Mucosa of stomach (tissue), 1 donor: ENCODE measurements around the gene EDN3.

Experiments used
- H3K27me3 ChIP-seq: one replicate; pipeline ENCODE4 v1.7.0; 2013; ENCODE audit warnings: mild to moderate bottlenecking, low read length; ENCODE audit not compliant: control insufficient read depth, insufficient read depth
- H3K36me3 ChIP-seq: one replicate; pipeline ENCODE4 v1.7.0; 2013; ENCODE audit warnings: low read length; ENCODE audit not compliant: control insufficient read depth, insufficient read depth
- H3K4me1 ChIP-seq: one replicate; pipeline ENCODE4 v1.7.0; 2013; ENCODE audit warnings: mild to moderate bottlenecking, low read length; ENCODE audit not compliant: control insufficient read depth, insufficient read depth
- H3K4me3 ChIP-seq: one replicate; pipeline ENCODE4 v1.7.0; 2013; ENCODE audit warnings: low read length
- H3K9ac ChIP-seq: one replicate; pipeline ENCODE4 v1.7.0; 2013; ENCODE audit warnings: mild to moderate bottlenecking, low read length, moderate library complexity
- H3K9me3 ChIP-seq: one replicate; pipeline ENCODE4 v1.7.0; 2013; ENCODE audit warnings: mild to moderate bottlenecking, low read length, moderate library complexity; ENCODE audit not compliant: control insufficient read depth
- donor health status: Pancreatic carcinoma.

EDN3 gene

DNA sequence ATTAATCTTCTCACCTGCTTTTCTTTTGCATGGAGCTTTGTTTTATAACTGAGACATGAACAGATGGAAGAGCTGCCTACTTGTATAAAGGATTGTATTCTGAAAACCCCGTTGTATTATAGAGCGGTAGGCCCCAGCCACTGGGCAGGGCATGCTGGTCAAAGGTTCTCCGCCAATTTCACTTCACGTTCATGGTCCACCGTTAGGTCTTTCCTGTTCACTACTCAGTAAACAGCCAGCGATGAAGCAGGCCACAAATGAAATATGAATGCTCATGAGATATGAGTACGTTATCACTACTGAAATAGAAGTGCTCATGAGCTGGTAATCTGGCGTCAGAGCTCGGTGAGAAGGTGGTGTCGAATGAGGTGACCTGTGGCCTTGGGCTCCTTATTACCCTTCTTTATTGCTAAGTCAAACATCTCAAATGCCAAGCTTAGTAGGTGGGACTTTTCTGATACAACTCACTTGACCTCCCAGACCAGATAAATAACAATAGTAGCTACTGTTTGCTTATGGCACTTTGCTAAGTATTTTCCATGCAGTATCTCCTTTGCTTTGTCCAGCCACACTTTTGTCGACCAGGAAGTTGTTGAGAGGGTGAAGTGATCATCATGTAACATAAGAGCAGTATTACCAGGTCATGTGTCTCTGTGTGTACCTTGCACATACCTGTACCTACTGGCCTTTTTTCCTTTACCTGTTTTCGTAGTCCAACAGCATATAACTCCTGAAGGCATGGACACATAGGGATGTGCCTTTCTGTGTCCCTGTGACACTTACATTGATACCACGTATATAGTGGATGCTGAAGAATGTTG is 16.7 kb downstream of the EDN3 start:
- Histone ChIP-seq H3K4me3 (no peak overlapping the region), H3K9ac (no peak overlapping the region), H3K27me3 (no peaks in the 10 kb centered on the region), H3K9me3 (no peaks in the 10 kb centered on the region), H3K36me3 (no peaks in the 10 kb centered on the region), H3K4me1 (peaks cover 54% of the 10 kb centered on the region)

DNA sequence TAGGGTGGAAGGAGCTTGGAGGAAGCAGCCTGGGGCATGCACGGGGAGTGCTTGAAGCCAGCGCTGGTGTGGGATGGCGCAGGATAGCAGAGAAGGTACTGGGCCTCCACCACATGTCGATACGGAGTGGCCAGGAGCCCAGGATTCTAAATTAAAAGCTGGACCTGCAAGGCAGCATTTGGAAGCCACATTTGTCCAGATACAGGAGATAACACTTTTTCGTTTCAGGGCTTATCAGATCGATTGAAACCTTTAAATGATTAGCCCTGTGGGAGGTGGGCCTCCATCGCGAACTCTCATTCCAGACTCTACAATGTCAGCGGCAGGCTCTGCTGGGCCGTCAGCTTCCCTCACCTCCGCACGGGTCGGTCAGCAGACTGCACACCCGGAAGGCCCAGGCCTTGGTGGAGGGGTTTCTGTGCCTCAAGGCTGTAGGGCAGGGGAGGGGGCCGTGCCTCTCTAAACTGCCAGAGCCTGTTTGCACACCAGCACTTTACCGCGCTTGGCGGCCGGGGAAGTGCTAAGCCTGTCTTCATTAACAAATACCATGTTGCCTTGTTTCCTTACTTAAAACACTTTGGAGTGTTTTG is 17.9 kb downstream of the EDN3 start:
- Histone ChIP-seq H3K36me3 (no peaks in the 10 kb centered on the region), H3K4me1 (peaks cover 42% of the 10 kb centered on the region), H3K4me3 (no peak overlapping the region), H3K27me3 (no peaks in the 10 kb centered on the region), H3K9ac (no peak overlapping the region), H3K9me3 (no peaks in the 10 kb centered on the region)

DNA sequence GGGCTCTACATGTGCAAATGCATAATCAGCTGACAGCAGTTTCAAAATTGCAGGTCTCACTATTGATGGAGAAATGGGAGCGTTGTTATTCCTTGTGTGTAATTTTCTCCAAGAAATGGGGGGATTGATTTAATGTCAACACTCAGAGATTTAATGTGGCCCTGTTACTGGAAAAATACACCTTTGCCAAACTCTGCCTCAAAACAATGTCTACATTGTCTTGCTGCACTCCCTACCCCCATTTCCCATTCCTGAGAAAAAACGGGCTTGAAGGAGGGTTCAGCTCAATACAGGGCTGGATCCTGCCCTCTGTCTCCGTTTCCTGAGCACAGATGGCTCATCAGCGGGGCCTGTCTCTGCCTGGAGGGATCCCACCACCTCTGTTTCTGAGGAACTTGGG is 18.4 kb downstream of the EDN3 start:
- Histone ChIP-seq H3K27me3 (no peaks in the 10 kb centered on the region), H3K4me1 (peaks cover 37% of the 10 kb centered on the region), H3K4me3 (no peak overlapping the region), H3K9me3 (no peaks in the 10 kb centered on the region), H3K9ac (no peak overlapping the region), H3K36me3 (no peaks in the 10 kb centered on the region)

- Histone ChIP-seq H3K36me3 (no peaks in the 10 kb centered on the region), H3K4me3 (no peak overlapping the region), H3K27me3 (no peaks in the 10 kb centered on the region), H3K9me3 (no peaks in the 10 kb centered on the region), H3K9ac (no peak overlapping the region), H3K4me1 (peaks cover 21% of the 10 kb centered on the region)
These were observed 20.0 kb downstream of the EDN3 start for GRCh38 chr20:59320426-59320825.

- no peaks in the 10 kb centered on the region for H3K9me3 ChIP-seq
- H3K4me1 ChIP-seq: peaks cover 18% of the 10 kb centered on the region
- no peaks in the 10 kb centered on the region for H3K27me3 ChIP-seq
- no peak overlapping the region for H3K4me3 ChIP-seq
- H3K9ac ChIP-seq: no peak overlapping the region
- H3K36me3 ChIP-seq: no peaks in the 10 kb centered on the region
These were observed 20.6 kb downstream of the EDN3 start for GRCh38 chr20:59320854-59321647.

GRCh38 chr20:59322081-59322480 is 21.7 kb downstream of the EDN3 start:
- Histone ChIP-seq H3K9me3 (no peaks in the 10 kb centered on the region), H3K4me3 (no peak overlapping the region), H3K36me3 (no peaks in the 10 kb centered on the region), H3K27me3 (no peaks in the 10 kb centered on the region), H3K9ac (no peak overlapping the region), H3K4me1 (peaks cover 18% of the 10 kb centered on the region)

DNA sequence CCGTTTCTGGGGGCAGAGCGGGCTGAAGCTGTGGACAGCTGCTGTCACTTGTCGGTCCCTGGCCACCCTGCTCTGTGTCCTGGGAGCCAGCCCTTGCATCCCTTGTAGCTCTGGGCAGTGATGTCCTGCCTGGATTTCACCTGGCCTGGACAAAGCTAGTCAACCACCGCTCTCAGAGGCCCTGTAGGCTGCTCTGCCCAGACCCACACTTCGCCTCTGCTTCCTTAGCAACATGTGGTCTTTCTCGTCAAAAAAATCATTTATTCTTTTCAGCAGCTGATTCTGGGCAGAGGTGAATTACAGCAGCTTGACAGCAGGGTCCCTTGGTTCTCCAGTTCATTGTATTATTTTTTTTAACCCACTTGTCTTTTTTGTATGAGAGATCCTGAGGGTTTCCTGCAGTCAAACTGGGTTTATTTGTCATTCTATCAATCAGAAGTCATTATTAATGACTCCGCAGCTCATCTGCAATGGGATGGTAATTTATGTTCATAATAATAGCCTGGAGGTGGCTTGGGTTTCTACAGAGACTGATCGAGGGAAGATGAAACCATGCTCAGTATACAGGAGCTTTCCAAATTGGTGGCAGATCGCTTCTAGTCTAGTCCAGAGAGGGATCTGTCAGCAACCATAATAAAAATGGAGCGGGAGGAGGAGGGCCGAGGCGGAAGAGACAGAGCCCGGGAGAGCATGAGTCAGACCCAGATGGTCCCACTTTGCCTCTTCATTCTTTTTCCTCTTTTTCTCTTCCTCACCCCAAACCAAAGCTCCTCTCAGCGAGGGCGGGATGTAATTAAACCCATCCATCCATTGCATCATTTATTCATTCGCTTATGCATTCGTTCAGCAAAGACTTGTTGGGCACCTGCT is 22.4 kb downstream of the EDN3 start:
- Histone ChIP-seq H3K4me1 (peaks cover 14% of the 10 kb centered on the region), H3K4me3 (no peak overlapping the region), H3K27me3 (no peaks in the 10 kb centered on the region)

GRCh38 chr20:59323731-59324130 is 23.3 kb downstream of the EDN3 start:
- no peaks in the 10 kb centered on the region for H3K9me3 ChIP-seq
- H3K36me3 ChIP-seq: no peaks in the 10 kb centered on the region
- H3K4me3 ChIP-seq: no peak overlapping the region
- H3K4me1 ChIP-seq: peaks cover 5% of the 10 kb centered on the region
- H3K27me3 ChIP-seq: no peaks in the 10 kb centered on the region
- H3K9ac ChIP-seq: no peak overlapping the region

More for the DNA sequence above, 22.4 kb downstream of the EDN3 start:
- no peaks in the 10 kb centered on the region for H3K9me3 ChIP-seq
- H3K36me3 ChIP-seq: no peaks in the 10 kb centered on the region
- no peak overlapping the region for H3K9ac ChIP-seq

DNA sequence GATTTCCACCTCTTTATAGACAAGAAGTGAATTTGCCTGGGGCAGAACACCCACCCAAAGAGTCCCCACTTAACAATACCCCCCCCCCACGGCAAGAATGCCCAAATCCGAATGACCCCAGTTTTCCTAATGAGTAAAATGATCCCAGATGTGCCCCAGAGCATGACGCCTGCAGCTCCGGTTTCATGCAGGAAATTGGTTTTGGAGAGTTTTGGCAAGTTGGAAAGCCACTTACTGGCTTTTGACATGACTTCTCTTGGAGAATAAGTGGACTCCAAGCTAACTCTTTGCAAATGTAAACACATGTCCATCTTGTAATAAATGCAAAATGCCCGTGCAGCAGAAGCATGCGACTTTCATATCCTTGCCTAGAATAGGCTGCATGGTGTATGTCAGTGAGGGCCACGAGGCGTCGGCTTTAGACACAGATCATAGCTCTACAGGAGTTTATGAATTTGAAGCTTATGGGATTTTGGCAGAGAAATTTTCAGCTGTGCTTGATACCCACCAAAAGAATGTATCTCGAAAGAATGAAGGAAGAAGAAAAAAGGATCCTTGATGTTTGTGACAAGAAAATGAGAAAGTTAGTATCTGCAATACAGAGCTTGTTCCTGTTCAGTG is 24.2 kb downstream of the EDN3 start:
- no peak overlapping the region for H3K4me3 ChIP-seq

DNA sequence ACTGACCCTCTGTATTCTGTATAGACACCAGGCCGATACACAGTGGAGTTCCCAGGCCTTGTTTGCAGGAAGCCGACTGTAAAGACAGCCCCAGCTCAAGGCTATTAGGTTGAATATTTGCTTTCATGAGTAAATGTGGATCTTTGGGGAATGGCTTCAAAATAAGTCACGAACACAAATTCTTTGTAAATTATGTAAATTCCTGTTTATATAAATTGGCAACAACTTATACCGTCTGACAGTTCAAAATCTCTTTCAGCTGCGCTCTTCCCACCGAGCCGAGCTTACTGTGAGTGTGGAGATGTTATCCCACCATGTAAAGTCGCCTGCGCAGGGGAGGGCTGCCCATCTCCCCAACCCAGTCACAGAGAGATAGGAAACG is 24.7 kb downstream of the EDN3 start:
- Histone ChIP-seq H3K4me3 (no peak overlapping the region), H3K4me1 (no peaks in the 10 kb centered on the region), H3K36me3 (no peaks in the 10 kb centered on the region), H3K27me3 (no peaks in the 10 kb centered on the region), H3K9me3 (no peaks in the 10 kb centered on the region), H3K9ac (no peak overlapping the region)

More for the DNA sequence above, 24.2 kb downstream of the EDN3 start:
- H3K27me3 ChIP-seq: no peaks in the 10 kb centered on the region
- H3K4me1 ChIP-seq: no peaks in the 10 kb centered on the region
- H3K9ac ChIP-seq: no peak overlapping the region
- H3K9me3 ChIP-seq: no peaks in the 10 kb centered on the region
- H3K36me3 ChIP-seq: no peaks in the 10 kb centered on the region

DNA sequence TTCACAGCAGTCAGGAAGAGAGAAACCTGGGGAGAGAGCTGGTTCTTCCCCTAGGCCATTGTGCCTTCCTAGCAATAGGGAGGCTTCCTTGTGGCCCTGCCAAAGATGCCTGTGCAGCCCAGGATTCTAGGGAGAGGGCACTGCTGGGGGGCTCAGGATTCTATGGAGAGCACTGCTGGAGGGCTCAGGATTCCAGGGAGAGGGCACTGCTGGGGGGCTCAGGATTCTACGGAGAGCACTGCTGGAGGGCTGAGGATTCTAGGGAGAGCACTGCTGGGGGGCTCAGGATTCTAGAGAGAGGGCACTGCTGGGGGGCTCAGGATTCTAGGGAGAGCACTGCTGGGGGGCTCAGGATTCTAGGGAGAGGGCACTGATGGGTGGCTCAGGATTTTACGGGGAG is 25.8 kb downstream of the EDN3 start:
- Histone ChIP-seq H3K36me3 (no peaks in the 10 kb centered on the region), H3K9ac (no peak overlapping the region), H3K27me3 (no peaks in the 10 kb centered on the region), H3K4me3 (no peak overlapping the region), H3K4me1 (no peaks in the 10 kb centered on the region), H3K9me3 (no peaks in the 10 kb centered on the region)
